Panc1 (cell line): ENCODE results near the gene GTPBP1. TPM values are rescaled to one million over a fixed set of nuclear protein-coding genes. Genes with fewer than 3 reads are reported as not detected.

Experiments used
- ATAC-seq: fragments of 200-7000 bp; cut with Tn5 transposase; 2 replicates; pipeline ENCODE4 v1.9.1; 2020; ENCODE audit warnings: mild to moderate bottlenecking, moderate library complexity
- BruUV-seq: library from RNA; stranded (reverse); fragments of 400-500 nt; replicated peaks from 2 replicates; lab custom pipeline; 2021; lab: Mats Ljungman, UMichigan
- CTCF ChIA-PET: fragments of 300-600 bp; sonication (Branson Sonifier 250); formaldehyde crosslinking; loops from one replicate; lab custom pipeline; 2022; ENCODE audit warnings: antibody characterized with exemption; lab: Charles Lee
- POLR2A ChIA-PET: fragments of 300-600 bp; sonication (Branson Sonifier 250); formaldehyde crosslinking; loops from one replicate; lab custom pipeline; 2022; ENCODE audit warnings: antibody characterized with exemption; lab: Charles Lee
- DNase-seq: peaks from one replicate; pipeline ENCODE4 v3.0.0-alpha.2; 2010; ENCODE audit warnings: low read depth, low spot score
- H3K27ac ChIP-seq: 2 replicates; pipeline ENCODE4 v1.5.1; 2011; ENCODE audit warnings: mild to moderate bottlenecking, low read length, inconsistent platforms
- H3K27me3 ChIP-seq: fragments of 200-500 bp; sonication (Bioruptor generic); 2 replicates; pipeline ENCODE4 v1.6.0; 2014; ENCODE audit warnings: low read length, inconsistent platforms; ENCODE audit not compliant: control insufficient read depth, insufficient read depth
- H3K36me3 ChIP-seq: fragments of 200-500 bp; sonication (Bioruptor generic); 2 replicates; pipeline ENCODE4 v1.5.1; 2014; ENCODE audit warnings: inconsistent platforms, mild to moderate bottlenecking, low read length, moderate library complexity; ENCODE audit not compliant: control insufficient read depth, insufficient read depth
- H3K4me1 ChIP-seq: 2 replicates; pipeline ENCODE4 v1.5.1; 2011; ENCODE audit warnings: inconsistent platforms, mild to moderate bottlenecking, low read length, moderate library complexity; ENCODE audit not compliant: control insufficient read depth, insufficient read depth
- H3K4me3 ChIP-seq, 2 experiments: 2 replicates each; pipeline ENCODE4 v1.5.1; 2011 to 2012; ENCODE audit warnings: low read depth in 2 of 2, low read length in 2 of 2, mild to moderate bottlenecking in 2 of 2, inconsistent platforms in 1 of 2, moderate library complexity in 1 of 2
- H3K9me3 ChIP-seq: fragments of 200-500 bp; sonication (Bioruptor generic); 2 replicates; pipeline ENCODE4 v1.5.1; 2014; ENCODE audit warnings: low read depth, mild to moderate bottlenecking, inconsistent platforms, low read length, moderate library complexity; ENCODE audit not compliant: control insufficient read depth, insufficient read depth
- CTCF ChIP-seq: fragments of 450-650 bp; IDR thresholded peaks from 2 replicates; pipeline ENCODE4 v1.5.1; 2017; ENCODE audit warnings: mild to moderate bottlenecking
- POLR2AphosphoS5 ChIP-seq: IDR thresholded peaks from 2 replicates; pipeline ENCODE4 v1.6.1; 2012; ENCODE audit warnings: mild to moderate bottlenecking, low read depth, low read length, moderate library complexity
- SIN3A ChIP-seq: IDR thresholded peaks from 2 replicates; pipeline ENCODE4 v1.6.1; 2012; ENCODE audit warnings: low read depth, mild to moderate bottlenecking, low read length, moderate library complexity, borderline replicate concordance; ENCODE audit not compliant: insufficient read depth
- TCF7L2 ChIP-seq: IDR thresholded peaks from 2 replicates; pipeline ENCODE4 v1.6.1; 2011; ENCODE audit warnings: mild to moderate bottlenecking, low read depth, low read length, inconsistent platforms
- in situ Hi-C: cut with HindIII; loops from 2 replicates; pipeline ENCODE4 v1.10.0; 2016; ENCODE audit warnings: low sequenced_read_pairs, low pct_unique_long_range_greater_than_20kb
- intact Hi-C: fragments of 100-400 bp; cut with micrococcal nuclease; formaldehyde crosslinking; loops from one replicate; pipeline ENCODE4 v1.10.0; 2022; ENCODE audit not compliant: unreplicated experiment
- total RNA-seq: library from RNA; stranded (reverse); gene quantifications from one replicate; pipeline ENCODE4 v1.2.1, GENCODE V29; 2021; ENCODE audit not compliant: unreplicated experiment
- TF ChIP-seq, protein P1 (sequence below), 2 experiments: IDR thresholded peaks; 2 replicates each; pipeline ENCODE4 v1.6.1; 2011 to 2012; ENCODE audit warnings: low read depth in 2 of 2, control low read depth in 1 of 2, low read length in 1 of 2, mild to moderate bottlenecking in 1 of 2, moderate library complexity in 1 of 2; ENCODE audit not compliant: insufficient read depth in 1 of 2

GTPBP1 gene
- total RNA-seq, 1 experiment from 2014 or later: 25.5 TPM

GRCh38 chr22:38657045-38657909 lies 48.5 kb upstream of the GTPBP1 start:
- TF ChIP-seq TCF7L2 (no peak), SIN3A (no peak), CTCF (no peak), POLR2AphosphoS5 (no peak)
- TF ChIP-seq, protein P1, sequence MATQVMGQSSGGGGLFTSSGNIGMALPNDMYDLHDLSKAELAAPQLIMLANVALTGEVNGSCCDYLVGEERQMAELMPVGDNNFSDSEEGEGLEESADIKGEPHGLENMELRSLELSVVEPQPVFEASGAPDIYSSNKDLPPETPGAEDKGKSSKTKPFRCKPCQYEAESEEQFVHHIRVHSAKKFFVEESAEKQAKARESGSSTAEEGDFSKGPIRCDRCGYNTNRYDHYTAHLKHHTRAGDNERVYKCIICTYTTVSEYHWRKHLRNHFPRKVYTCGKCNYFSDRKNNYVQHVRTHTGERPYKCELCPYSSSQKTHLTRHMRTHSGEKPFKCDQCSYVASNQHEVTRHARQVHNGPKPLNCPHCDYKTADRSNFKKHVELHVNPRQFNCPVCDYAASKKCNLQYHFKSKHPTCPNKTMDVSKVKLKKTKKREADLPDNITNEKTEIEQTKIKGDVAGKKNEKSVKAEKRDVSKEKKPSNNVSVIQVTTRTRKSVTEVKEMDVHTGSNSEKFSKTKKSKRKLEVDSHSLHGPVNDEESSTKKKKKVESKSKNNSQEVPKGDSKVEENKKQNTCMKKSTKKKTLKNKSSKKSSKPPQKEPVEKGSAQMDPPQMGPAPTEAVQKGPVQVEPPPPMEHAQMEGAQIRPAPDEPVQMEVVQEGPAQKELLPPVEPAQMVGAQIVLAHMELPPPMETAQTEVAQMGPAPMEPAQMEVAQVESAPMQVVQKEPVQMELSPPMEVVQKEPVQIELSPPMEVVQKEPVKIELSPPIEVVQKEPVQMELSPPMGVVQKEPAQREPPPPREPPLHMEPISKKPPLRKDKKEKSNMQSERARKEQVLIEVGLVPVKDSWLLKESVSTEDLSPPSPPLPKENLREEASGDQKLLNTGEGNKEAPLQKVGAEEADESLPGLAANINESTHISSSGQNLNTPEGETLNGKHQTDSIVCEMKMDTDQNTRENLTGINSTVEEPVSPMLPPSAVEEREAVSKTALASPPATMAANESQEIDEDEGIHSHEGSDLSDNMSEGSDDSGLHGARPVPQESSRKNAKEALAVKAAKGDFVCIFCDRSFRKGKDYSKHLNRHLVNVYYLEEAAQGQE (IDR thresholded peaks at IDR 0.05; ENCODE audit: insufficient read depth in 1 of 2, low read depth in 2 of 2, low read length in 1 of 2): no peak
- POLR2A ChIA-PET: interaction anchor here (0.8 to 1.5 kb wide), 2 partner anchors 14 to 24 kb away, joined by 3 read pairs; partner anchors contain the start of gene TOMM22
- intact Hi-C loops: no loop called here
- DNase-seq (no peak), ATAC-seq (no peak)
- H3K27me3 ChIP-seq: no peaks in the 10 kb centered on the region
- no TSS peak for BruUV-seq
- CTCF ChIA-PET: interaction anchor here (0.6 kb wide), 1 partner anchor 21 kb away, joined by 10 read pairs; no protein-coding TSS in a partner anchor
- H3K9me3 ChIP-seq: no peaks in the 10 kb centered on the region
- H3K27ac ChIP-seq: peak overlapping the region; percentile 91
- H3K4me3 ChIP-seq: peak overlapping the region; percentile 76 to 77
- no peaks in the 10 kb centered on the region; the same call in 1 of the 2 replicates for H3K4me1 ChIP-seq
- peaks cover 4% of the 10 kb centered on the region; the same call in 1 of the 2 replicates for H3K36me3 ChIP-seq
- in situ Hi-C loops: no loop called here

GRCh38 chr22:38674888-38675287 lies 30.9 kb upstream of the GTPBP1 start:
- H3K36me3 ChIP-seq: no peaks in the 10 kb centered on the region
- CTCF ChIA-PET: no interaction called here
- BruUV-seq: no TSS peak

More at GRCh38 chr22:38674888-38675287, 30.9 kb upstream of the GTPBP1 start:
- ATAC-seq (no peak), DNase-seq (no peak)
- no peaks in the 10 kb centered on the region for H3K9me3 ChIP-seq
- TF ChIP-seq CTCF (no peak), SIN3A (no peak), TCF7L2 (no peak), POLR2AphosphoS5 (no peak)
- TF ChIP-seq, protein P1 (IDR thresholded peaks at IDR 0.05; ENCODE audit: insufficient read depth in 1 of 2, low read depth in 2 of 2, low read length in 1 of 2): no peak
- H3K27ac ChIP-seq: no peak overlapping the region
- POLR2A ChIA-PET: no interaction called here
- in situ Hi-C loops: no loop called here
- intact Hi-C loops: no loop called here
- no peak overlapping the region for H3K4me3 ChIP-seq
- no peaks in the 10 kb centered on the region for H3K27me3 ChIP-seq
- no peaks in the 10 kb centered on the region for H3K4me1 ChIP-seq
